ENCODE results near the gene MLPH.

Gene MLPH

GRCh38 chr2:237501892-237502513 is 15.0 kb downstream of the MLPH start:
- DNase-seq: no peak

- DNase-seq: no peak
These were observed 16.1 kb downstream of the MLPH start for GRCh38 chr2:237503201-237503600.

GRCh38 chr2:237505188-237505939 is 18.3 kb downstream of the MLPH start:
- DNase-seq: peak; percentile 9

- no peak for DNase-seq
These were observed 20.5 kb downstream of the MLPH start for GRCh38 chr2:237507512-237507911.

- DNase-seq: no peak
These were observed 21.3 kb downstream of the MLPH start for GRCh38 chr2:237508361-237508760.

- DNase-seq: peak; percentile 10
These were observed 22.1 kb downstream of the MLPH start for GRCh38 chr2:237509151-237509550.

GRCh38 chr2:237509905-237510304 is 22.9 kb downstream of the MLPH start:
- no peak for DNase-seq

- no peak for DNase-seq
These were observed 23.6 kb downstream of the MLPH start for GRCh38 chr2:237510502-237511217.

GRCh38 chr2:237511433-237511832 is 24.4 kb downstream of the MLPH start:
- no peak for DNase-seq

- no peak for DNase-seq
These were observed 24.9 kb downstream of the MLPH start for GRCh38 chr2:237511885-237512405.

- DNase-seq: peak; percentile 90
These were observed 25.9 kb downstream of the MLPH start for GRCh38 chr2:237512774-237513466.

GRCh38 chr2:237513693-237514092 is 26.6 kb downstream of the MLPH start:
- no peak for DNase-seq

GRCh38 chr2:237514474-237515130 is 27.6 kb downstream of the MLPH start:
- DNase-seq: no peak

GRCh38 chr2:237515166-237515565 is 28.1 kb downstream of the MLPH start:
- DNase-seq: no peak

- no peak for DNase-seq
These were observed 28.7 kb downstream of the MLPH start for GRCh38 chr2:237515621-237516275.

- DNase-seq: no peak
These were observed 30.1 kb downstream of the MLPH start for GRCh38 chr2:237517163-237517562.

- no peak for DNase-seq
These were observed 30.9 kb downstream of the MLPH start for GRCh38 chr2:237517990-237518389.

GRCh38 chr2:237519506-237520245 is 32.6 kb downstream of the MLPH start:
- no peak for DNase-seq

- DNase-seq: no peak
These were observed 33.2 kb downstream of the MLPH start for GRCh38 chr2:237520290-237520689.

- DNase-seq: no peak
These were observed 37.6 kb downstream of the MLPH start for GRCh38 chr2:237524631-237525030.

- DNase-seq: no peak
These were observed 38.6 kb downstream of the MLPH start for GRCh38 chr2:237525559-237526157.

Measured in right hindlimb (tissue), 1 donor.